Hepatocyte (in vitro differentiated cells): ENCODE results near the gene ANKRD33.

Source experiments
- EZH2 ChIP-seq: fragments of 200-600 bp; sonication (generic); IDR thresholded peaks from 2 replicates; pipeline ENCODE4 v1.6.1; 2016; ENCODE audit warnings: antibody characterized with exemption, mild to moderate bottlenecking, borderline replicate concordance
- EZH2phosphoT487 ChIP-seq: fragments of 200-600 bp; sonication (generic); IDR thresholded peaks from one replicate; pipeline ENCODE4 v1.6.1; 2018; ENCODE audit warnings: antibody characterized with exemption, mild to moderate bottlenecking, low read depth, moderate library complexity; ENCODE audit not compliant: unreplicated experiment, severe bottlenecking
- TF ChIP-seq, protein P1 (sequence below): fragments of 200-600 bp; sonication (generic); IDR thresholded peaks from 2 replicates; pipeline ENCODE4 v1.5.1; 2016; ENCODE audit warnings: antibody characterized with exemption, mild to moderate bottlenecking; ENCODE audit not compliant: poor library complexity

DNA sequence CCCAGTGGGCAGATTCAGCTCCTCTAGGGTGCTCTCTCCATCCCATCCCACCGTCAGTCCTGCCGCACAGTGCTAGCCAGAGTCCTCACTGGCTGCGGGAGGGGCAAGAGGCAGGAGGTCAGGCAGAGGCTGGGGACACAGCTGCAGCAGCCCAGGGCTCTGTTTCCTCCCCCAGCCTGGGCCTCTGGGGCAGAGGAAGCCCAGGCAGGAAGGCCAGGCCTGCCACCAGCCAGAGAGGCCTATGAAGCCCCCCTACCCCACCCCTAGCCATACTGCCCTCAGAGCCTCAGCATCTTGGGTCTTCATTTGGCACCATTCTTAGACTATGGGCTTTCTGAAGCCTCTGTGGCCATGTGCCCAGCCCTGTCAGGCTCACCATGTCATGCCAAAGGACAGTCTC is 22.8 kb downstream of the ANKRD33 start:
- TF ChIP-seq, protein P1, sequence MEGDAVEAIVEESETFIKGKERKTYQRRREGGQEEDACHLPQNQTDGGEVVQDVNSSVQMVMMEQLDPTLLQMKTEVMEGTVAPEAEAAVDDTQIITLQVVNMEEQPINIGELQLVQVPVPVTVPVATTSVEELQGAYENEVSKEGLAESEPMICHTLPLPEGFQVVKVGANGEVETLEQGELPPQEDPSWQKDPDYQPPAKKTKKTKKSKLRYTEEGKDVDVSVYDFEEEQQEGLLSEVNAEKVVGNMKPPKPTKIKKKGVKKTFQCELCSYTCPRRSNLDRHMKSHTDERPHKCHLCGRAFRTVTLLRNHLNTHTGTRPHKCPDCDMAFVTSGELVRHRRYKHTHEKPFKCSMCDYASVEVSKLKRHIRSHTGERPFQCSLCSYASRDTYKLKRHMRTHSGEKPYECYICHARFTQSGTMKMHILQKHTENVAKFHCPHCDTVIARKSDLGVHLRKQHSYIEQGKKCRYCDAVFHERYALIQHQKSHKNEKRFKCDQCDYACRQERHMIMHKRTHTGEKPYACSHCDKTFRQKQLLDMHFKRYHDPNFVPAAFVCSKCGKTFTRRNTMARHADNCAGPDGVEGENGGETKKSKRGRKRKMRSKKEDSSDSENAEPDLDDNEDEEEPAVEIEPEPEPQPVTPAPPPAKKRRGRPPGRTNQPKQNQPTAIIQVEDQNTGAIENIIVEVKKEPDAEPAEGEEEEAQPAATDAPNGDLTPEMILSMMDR: no peak
- no peak for TF ChIP-seq EZH2
- TF ChIP-seq EZH2phosphoT487: no peak
